MM.1S (cell line): Measurements from ENCODE around the gene PIGQ.

Experiments used
- EZH2 ChIP-seq: fragments of 300-600 bp; sonication (generic); optimal IDR thresholded peaks from 2 replicates; pipeline ENCODE3; 2017; ENCODE audit warnings: low read depth, mild to moderate bottlenecking, antibody characterized with exemption, low read length, mixed read lengths
- EZH2phosphoT487 ChIP-seq: fragments of 300-600 bp; sonication (generic); IDR thresholded peaks from 2 replicates; pipeline ENCODE4 v1.6.1; 2018; ENCODE audit warnings: antibody characterized with exemption, low read length
- TF ChIP-seq, protein P1 (sequence below): fragments of 300-600 bp; sonication (generic); IDR thresholded peaks from 2 replicates; pipeline ENCODE4 v1.5.1; 2016; ENCODE audit warnings: antibody characterized with exemption, low read length, mixed read lengths

DNA sequence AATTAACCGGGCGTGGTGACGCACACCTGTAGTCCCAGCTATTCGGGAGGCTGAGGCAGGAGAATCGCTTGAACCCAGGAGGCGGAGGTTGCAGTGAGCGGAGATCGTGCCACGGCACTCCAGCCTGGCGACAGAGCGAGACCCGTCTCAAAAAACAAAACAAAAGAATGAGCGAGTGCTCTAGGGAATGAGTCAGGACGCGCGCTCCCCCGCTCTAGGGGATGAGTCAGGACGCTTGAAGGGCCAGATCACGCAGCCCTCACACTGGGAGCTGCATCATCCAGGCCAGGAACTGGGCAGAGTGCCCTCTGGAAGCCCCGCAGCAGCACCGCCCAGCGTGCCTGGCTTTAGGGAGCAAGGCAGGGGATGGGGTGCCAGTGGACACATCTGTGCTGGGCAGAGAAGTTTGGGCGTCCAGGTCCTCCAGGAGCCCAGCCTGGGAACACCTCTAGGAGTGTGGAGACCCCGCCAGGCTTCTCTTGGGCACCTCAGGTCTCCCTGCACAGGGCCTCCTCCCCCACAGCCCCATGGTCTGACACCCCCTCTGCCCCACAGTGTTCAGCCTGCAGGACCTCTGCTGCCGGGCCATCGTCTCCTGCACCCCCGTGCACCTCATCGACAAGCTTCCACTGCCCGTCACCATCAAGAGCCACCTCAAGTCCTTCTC is 57.2 kb downstream of the PIGQ start:
- TF ChIP-seq, protein P1, sequence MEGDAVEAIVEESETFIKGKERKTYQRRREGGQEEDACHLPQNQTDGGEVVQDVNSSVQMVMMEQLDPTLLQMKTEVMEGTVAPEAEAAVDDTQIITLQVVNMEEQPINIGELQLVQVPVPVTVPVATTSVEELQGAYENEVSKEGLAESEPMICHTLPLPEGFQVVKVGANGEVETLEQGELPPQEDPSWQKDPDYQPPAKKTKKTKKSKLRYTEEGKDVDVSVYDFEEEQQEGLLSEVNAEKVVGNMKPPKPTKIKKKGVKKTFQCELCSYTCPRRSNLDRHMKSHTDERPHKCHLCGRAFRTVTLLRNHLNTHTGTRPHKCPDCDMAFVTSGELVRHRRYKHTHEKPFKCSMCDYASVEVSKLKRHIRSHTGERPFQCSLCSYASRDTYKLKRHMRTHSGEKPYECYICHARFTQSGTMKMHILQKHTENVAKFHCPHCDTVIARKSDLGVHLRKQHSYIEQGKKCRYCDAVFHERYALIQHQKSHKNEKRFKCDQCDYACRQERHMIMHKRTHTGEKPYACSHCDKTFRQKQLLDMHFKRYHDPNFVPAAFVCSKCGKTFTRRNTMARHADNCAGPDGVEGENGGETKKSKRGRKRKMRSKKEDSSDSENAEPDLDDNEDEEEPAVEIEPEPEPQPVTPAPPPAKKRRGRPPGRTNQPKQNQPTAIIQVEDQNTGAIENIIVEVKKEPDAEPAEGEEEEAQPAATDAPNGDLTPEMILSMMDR: no peak
- TF ChIP-seq EZH2phosphoT487 (no peak), EZH2 (no peak)
